GM19193 (cell line): ENCODE results near the gene ERCC1.

Experiments used
- POLR2A ChIP-seq: IDR thresholded peaks from 4 replicates; pipeline ENCODE4 v1.6.1; 2011; ENCODE audit not compliant: insufficient read depth, insufficient read length; ENCODE audit errors: extremely low read depth

The ERCC1 gene

DNA sequence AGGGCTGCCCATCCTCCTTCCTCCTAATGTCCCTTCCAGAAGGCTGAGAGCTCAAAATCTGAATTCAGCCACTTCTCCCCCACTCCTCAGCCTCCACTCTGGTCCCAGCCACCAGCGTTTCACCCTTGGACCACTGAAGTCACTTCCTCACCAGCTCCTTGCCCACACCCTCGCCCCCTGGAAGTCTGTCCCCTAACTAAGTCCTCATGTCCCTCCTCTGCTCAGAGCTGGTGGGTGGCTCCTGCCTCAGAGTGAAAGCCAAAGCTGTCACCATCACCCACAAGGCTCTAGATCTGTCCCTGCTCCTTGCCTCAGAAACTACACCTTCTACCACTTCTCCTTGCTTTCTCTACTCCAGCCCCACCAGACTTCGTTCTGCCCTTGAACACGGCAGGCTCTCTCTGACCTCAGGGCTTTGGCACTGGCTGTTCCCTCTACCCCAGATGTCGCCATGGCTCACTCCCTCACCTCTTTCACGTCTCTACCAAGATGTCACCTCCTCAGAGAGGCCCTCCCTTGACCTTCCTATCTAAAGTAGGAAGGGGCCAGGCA, 1.7 kb downstream of the ERCC1 start:
- TF ChIP-seq POLR2A, result no peak

DNA sequence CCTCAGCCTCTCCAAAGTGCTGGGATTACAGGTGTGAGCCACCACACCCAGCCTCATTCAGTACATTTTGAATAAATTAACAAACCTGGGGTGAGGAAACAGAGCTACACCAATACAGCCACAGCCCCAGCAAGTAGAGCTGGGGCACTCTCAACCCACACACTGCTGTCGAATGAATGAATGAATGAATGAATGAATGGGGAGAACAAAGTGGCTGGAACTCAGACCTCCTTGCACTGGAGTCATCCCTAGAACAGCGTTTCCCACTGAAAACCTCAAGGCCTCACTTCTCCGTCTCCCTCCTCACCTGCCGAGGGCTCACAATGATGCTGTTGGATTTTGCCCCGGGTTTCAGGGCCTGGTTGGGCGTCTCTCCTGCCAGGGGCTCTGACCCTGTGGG, 2.8 kb downstream of the ERCC1 start:
- TF ChIP-seq POLR2A, result no peak

DNA sequence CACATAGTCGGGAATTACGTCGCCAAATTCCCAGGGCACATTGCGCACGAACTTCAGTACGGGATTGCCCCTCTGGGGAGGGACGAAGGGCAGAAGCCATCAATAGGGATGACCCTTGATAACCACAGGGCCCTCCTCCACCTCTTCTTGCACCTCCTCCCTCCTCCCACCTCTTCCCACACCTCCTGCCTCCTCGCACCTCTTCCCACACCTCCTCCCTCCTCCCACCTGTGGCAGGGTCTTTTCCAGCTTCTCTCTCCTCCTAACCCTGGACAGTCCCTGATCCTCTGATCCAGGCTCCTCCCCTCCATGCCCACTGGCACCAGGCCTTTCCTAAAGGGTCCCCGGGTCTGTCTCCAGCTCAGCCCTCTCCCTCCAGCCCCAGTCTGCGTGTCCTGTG, 3.4 kb downstream of the ERCC1 start:
- no peak for TF ChIP-seq POLR2A

DNA sequence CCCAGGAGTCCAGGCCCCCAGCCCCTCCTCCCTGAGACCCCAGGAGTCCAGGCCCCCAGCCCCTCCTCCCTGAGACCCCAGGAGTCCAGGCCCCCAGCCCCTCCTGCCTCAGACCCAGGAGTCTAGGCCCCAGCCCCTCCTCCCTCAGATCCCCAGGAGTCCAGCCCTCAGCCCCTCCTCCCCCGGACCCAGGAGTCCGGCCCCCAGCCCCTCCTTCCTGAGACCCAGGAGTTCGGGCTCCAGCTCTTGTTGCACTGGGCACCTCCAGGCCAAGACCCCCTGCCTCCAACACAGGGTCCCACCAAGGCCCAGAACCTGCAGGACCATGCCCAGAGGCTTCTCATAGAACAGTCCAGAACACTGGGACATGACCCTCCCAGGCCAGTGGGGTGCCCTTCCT, 3.8 kb downstream of the ERCC1 start:
- TF ChIP-seq POLR2A, result no peak

DNA sequence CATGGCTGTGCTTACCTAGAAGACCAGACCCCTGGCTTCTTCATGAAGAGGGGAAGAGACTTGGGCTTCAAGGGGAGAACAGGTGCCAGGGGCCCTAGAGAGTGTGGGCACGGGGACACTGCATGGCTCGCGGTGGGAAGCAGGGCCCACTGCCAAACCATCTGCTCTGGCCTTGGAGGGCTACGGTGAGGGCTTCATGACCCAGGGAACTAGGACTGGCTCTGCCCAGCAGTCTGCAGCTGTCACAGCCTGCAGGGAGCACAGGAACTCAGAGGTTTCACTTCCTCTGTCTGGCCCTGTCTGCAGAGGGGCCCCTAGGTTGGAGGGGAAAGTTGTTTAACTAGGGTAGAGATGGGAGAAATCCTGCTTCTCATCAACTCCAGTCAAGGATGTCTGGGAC, 4.3 kb downstream of the ERCC1 start:
- TF ChIP-seq POLR2A, result no peak

DNA sequence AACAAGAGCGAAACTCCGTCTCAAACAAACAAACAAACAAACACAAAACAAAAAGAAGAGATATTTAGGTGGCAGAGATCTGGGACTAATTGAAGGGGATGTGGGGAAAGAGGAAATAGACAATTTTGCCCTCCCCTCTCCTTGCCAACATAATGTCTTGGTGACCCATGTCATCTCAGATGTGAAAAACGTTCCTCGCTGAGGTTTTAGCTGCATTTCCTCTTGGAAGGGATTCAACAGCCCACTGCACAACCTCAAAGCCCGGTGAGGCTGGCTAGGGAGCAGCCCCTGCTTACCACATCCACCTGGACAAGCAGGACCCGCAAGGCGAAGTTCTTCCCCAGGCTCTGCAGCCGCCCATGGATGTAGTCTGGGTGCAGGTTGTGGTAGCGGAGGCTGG, 4.9 kb downstream of the ERCC1 start:
- no peak for TF ChIP-seq POLR2A

DNA sequence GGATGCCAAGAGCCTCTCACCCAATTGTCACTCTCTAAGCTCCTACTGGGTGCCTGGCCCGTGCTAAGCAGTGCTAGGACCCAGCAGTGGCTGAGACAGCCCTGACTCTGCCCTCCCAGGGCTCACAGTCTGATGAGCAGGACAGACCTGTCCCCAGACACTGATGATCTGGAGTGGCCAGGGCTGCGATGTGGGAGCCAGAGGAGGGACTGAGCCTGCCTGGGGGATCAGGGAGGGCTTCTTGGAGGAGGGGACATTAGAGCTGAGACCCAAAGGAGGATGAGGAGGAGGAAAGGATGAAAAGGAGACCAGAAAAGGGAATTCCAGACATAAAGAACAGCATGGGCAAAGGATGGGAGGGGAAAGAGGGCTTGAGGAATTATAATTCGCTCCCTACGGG, 6.6 kb downstream of the ERCC1 start:
- TF ChIP-seq POLR2A, result no peak

DNA sequence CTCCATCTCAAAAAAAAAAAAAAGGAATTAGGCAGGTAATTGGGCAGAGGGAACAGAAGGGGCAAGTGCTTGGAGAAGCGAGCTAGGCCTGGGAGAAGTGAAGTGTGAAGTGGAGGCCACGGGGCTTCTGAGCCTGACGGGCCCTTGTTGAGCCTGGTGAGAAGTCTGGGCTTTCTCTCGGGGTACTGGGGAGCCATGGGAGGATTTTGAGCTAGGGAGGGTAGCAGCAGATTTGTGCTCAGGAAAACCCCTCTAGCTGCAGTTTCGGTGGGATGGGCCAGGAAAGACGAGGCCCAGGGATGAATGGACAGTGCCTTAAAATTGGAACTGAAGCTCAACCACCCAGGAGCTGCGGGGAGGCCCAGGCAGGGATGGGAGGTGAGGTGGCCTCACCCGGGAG, 9.2 kb downstream of the ERCC1 start:
- TF ChIP-seq POLR2A, result no peak

DNA sequence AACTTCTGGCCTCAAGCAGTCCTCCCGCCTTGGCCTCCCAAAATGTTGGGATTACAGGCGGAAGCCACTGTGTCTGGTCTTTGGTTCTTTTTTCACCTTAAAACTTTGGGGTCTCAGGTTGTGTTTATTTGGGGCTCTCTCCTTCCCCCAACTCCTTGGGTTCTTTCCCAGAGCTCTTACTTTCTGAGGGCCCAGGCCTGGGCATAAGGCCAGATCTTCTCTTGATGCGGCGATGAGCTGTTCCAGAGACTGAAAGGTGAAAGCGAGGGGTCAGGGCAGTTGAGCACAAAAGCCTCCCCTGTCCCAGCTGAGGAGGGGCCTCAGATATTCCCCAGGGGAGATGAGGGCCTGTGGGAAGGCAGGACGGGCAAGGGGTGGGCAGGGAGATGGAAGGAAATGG, 10.2 kb downstream of the ERCC1 start:
- TF ChIP-seq POLR2A, result no peak

DNA sequence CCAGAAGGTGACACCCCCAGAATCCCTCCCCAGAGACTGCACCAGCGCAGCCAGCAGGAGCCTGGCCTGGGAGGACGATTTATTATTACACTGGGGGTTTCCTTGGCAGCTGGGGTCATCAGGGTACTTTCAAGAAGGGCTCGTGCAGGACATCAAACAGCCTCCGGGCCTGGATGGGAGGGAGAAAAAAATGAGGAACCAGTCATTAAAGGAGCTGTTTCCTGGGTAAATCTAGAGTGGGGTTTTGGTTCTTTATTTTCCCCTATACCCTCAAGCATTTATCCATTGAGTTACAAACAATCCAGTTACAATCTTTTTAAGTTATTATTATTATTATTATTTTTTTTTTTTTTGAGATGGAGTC, 14.2 kb downstream of the ERCC1 start:
- no peak for TF ChIP-seq POLR2A

DNA sequence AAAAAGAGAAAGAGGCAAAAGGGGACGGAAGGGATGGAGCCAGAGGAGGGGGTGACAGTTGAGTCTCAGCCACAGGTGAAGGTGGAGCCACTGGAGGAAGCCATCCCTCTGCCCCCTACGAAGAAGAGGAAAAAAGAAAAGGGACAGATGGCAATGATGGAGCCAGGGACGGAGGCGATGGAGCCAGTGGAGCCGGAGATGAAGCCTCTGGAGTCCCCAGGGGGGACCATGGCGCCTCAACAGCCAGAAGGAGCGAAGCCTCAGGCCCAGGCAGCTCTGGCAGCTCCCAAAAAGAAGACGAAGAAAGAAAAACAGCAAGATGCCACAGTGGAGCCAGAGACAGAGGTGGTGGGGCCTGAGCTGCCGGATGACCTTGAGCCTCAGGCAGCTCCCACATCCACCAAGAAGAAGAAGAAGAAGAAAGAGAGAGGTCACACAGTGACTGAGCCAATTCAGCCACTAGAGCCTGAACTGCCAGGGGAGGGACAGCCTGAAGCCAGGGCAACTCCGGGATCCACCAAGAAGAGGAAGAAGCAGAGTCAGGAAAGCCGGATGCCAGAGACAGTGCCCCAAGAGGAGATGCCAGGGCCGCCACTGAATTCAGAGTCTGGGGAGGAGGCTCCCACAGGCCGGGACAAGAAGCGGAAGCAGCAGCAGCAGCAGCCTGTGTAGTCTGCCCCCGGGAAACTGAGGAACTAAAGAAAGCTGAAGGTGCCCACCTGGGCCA, 14.7 kb downstream of the ERCC1 start:
- no peak for TF ChIP-seq POLR2A

DNA sequence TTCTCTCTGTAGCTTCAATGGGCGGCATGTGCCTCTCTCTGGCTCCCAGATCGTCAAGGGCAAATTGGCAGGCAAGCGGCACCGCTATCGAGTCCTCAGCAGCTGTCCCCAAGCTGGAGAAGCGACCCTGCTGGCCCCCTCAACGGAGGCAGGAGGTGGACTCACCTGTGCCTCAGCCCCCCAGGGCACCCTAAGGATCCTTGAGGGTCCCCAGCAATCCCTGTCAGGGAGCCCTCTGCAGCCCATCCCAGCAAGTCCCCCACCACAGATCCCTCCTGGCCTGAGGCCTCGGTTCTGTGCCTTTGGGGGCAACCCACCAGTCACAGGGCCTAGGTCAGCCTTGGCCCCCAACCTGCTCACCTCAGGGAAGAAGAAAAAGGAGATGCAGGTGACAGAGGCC, 15.6 kb downstream of the ERCC1 start:
- TF ChIP-seq POLR2A, result no peak

DNA sequence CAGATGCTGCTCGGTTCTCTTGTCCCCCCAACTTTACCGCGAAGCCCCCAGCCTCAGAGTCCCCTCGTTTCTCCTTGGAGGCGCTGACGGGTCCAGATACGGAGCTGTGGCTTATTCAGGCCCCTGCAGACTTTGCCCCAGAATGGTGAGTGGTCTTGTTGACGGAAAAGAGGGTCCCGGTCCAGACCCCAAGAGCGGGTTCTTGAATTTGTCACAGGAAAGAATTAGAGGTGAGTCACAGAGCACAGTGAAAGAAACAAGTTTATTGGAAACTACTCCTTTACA, 16.7 kb downstream of the ERCC1 start:
- no peak for TF ChIP-seq POLR2A

DNA sequence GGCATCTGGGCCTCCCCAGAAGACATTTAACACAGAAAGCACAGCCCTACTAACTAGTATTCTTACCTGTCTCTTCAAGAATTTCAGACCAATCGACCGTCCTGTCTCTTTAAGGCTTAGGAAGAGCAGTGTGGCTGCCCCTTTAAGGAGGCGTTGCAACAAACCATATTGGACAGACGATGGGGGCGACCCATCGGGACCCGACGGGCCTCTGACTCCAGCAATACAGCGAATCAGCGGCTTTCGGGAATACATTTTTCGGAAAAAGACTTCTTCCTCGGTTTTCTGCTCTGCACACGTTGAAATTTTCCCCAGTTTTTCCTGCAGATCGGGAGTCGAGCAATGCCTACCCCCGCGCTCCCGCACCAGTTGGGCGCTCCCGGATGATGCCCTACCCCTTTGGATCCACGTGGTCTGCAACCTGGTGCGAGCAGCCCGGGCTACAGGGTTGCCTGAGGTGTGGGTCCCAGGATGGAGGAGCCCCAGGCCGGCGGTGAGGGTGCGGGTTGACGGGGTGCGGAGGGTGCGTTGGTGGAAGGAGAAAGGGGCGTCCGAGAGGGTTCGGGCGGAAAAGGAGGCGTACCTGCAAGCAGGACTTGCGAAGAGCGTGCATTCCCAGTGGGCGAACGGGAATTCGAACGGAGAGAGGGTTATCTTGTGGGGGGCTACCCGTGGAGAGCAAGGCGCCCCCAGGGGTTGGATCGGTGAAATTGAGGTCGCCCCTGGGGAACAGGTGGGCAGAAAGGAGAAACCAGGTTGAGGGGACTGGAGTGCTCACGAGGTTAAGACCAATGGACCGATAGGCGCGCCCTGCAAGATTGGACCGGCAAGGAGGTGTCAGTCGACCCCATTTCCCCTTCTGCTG, 17.3 kb downstream of the ERCC1 start, which contains the start of gene POLR1G:
Gene POLR1G, plus strand, starts transcription at position 419 of the 865 bp plus-strand sequence. Its CDS starts 53 bp downstream, at position 472.
- peak; percentile 82 for TF ChIP-seq POLR2A

DNA sequence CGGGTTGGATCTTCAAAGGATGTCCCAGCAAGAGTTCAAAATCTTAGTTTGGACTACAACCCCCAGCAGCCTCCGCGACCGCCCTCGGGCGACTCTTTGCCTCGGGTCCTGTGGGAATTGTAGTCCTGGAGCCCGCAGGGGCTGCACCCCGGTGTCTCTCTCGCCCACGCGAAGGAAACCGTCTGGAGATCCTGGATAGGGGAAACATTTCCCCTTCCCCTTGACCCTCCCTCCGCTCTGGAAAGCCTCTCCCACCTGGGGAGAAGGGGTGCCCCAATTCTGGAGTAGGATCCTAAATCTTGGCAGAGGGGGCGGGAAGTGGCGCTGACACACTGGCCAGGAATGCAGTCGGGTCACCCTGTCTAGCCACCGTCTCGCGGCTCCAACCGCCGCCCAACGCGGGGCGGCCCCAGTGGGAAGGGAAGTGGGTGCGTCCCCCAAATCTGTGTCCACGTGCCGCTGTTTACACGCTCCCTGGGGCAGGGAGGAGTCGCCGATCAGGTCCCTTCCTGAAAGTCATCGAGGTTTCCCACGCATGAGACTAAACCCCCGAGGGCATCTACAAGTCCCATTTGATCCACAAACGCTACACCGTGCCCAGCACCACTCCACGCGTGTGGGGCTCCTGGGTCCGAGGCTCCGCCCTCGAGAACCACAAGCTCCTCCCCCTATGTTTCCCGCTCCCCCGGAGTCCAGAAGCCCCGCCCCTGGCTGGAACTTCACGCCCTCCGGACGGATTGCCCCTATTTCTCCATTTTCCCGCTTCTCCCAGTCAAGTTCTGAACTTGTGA, 18.1 kb downstream of the ERCC1 start:
- TF ChIP-seq POLR2A, result peak; percentile 46
